HG02840 (cell line): ENCODE measurements around the gene PFDN1.

Experiments used
- ATAC-seq: cut with Tn5 transposase; IDR thresholded peaks from one replicate; pipeline ENCODE4 v1.9.1; 2021; ENCODE audit warnings: mild to moderate bottlenecking, moderate library complexity, moderate number of reproducible peaks; ENCODE audit not compliant: unreplicated experiment, low FRiP score

The PFDN1 gene

GRCh38 chr5:140262221-140262620 lies 40.7 kb downstream of the PFDN1 start:
- ATAC-seq, result no peak

- ATAC-seq, result no peak
Observed at GRCh38 chr5:140261403-140262171, 41.3 kb downstream of the PFDN1 start.

DNA sequence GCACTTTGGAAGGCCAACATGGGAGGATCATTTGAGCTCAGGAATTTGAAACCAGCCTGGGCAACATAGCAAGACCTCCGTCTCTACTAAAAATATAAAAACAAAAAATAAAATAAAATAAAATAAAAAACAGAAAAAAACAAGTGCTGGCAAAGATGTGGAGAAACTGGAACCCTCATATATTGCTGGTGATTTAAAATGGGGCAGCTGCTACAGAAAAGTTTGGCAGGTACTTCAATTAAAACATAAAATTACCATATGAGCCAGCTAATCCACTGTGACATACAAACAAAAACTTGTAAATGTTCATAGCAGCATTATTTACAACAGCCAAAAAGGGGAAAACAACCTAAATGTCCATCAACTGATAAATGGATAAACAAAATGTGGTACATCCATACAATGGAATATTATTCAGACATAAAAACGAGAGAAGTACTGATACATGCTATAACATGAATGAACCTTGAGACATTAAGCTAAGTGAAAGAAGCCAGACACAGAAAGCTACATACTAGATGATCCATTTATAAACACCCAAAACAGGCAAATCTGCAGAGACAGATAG lies 42.7 kb downstream of the PFDN1 start:
- no peak for ATAC-seq

DNA sequence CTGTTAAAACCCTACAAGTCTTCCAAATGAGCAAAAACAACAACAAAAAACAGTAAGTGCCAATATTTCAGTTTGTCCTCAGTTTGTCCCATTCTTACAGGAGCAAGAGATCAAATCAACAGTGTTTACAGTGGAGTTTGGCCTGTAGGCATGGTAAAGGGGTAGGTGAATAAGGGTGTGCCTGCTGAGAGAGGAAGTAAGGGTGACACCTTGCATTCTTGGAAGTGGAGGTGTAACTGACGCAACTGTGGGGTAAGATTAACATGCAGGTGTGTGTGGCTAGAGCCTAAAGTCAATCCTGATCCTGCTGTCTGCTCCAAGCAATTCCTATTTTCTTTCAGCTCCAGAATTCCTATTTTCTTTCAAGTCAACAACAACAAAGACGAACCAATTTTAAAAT lies 43.4 kb downstream of the PFDN1 start:
- ATAC-seq, result no peak

GRCh38 chr5:140258873-140259272 lies 44.0 kb downstream of the PFDN1 start:
- ATAC-seq, result no peak

- no peak for ATAC-seq
Observed at GRCh38 chr5:140258016-140258415, 44.9 kb downstream of the PFDN1 start.

GRCh38 chr5:140256726-140257125 lies 46.2 kb downstream of the PFDN1 start:
- ATAC-seq, result no peak

- no peak for ATAC-seq
Observed at GRCh38 chr5:140255460-140256157, 47.3 kb downstream of the PFDN1 start.

DNA sequence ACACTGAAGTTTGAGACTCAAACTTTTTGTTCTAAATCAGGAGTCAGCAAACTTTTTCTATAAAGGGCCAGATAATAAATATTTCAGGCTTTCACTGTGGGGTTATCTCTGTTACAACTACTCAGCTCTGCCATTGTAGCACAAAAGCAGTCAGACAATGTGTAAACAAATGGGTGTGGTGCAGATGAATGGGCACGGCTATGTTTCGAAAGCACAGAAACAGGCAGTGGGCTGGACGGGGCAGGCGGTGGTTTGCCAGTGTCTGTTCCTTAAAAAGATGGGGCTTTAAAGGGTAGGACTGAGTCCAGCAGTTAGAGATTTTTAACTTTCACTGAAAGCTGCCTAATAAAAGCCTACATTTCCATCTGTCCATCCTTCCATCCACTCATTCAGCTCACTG lies 48.9 kb downstream of the PFDN1 start:
- ATAC-seq, result no peak

GRCh38 chr5:140252470-140253126 lies 50.3 kb downstream of the PFDN1 start:
- ATAC-seq, result no peak

- no peak for ATAC-seq
Observed at GRCh38 chr5:140251527-140251973, 51.4 kb downstream of the PFDN1 start.

DNA sequence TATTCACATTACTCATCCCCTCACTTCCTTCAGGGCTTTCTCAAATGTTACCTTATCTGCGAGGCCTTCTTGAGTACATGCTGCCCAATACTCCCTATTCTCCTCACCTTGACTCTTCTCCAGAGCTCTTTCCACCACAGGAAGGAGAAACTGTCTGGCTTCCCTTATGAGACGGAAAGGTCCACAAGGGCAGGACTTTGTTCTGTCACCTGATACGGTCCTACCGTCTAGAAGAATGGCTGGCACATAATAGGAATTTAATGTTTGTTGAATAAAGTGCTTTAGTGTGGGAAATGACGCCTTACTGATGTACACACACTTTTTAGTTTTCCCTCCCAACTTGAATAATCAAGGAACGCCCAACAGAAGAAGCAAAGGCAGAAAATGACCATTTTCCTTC lies 52.5 kb downstream of the PFDN1 start:
- ATAC-seq, result no peak

GRCh38 chr5:140249536-140249935 lies 53.4 kb downstream of the PFDN1 start:
- ATAC-seq, result no peak

- no peak for ATAC-seq
Observed at GRCh38 chr5:140248414-140248813, 54.5 kb downstream of the PFDN1 start.

DNA sequence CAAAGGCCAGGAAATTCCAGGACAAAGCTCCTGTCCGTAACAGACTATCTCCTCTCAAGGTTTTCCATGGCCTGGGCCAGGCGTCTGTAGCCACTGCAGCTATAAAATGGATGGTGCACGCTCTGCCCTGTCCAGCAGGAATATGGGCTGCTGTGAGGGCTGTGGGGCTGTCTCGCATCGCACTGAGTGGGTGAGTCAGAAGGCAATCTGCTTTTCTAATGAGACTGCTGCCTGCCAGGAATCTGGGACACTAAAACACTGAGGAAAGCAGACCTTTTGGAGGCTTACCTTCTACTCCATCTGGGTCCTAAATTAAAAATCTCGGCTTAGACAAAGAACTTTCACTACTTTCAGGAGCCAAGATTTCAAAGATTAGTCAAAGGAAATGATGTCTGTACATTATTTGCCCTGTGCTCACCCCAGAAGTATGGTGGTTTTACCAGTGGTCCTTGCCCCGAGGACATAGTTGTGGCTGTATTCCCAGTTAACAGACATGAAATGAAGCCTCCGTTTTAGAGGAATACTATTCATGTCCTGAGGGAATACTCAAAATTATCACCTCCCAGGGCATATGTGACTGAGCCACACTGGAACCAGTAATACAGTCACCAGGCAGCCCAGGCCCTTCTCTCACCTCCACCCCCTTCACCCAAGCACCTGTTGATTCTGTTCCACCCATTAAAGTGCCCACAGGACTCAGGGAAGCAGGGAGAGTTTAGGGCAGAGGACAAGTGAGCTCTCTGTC lies 56.4 kb downstream of the PFDN1 start:
- ATAC-seq, result no peak

DNA sequence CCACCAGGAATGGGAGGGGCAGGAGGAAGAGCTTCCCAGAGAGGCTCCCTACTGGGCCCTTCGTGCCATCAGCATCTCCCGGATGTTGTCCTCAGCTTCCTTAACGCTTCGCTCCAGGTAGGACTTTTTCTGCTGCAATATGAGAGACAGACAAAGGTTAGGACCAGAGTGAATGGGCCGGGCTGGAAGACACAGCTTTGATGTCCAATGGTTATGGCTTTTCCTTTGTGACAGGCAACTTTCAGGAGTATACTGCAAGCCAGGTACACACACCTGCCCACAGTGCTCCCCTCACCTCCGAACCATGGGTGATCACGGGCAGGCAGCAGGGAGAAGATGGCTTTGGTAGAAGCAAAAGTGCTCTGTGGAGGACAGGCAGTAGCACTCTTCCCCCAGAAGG lies 57.0 kb downstream of the PFDN1 start:
- no peak for ATAC-seq

DNA sequence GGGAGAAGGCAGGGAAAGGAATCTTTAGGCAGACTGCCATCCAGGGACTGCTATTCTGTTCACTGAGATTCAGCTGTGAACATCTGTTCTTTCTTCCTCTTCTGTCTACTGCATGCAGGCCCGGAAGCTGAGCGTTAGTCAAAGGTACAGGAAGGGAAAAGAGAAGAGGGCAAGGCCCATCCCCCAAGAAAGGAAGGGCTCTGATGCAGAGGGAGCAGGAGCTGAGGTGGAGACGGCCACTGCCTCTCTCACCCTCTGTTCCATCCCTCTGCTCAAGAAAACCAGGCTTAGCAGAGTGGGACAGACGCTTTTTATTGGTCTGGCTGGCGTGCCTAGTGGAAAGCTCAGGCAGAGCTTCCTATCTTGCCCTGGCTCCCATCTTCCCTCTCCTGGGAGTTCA lies 57.6 kb downstream of the PFDN1 start:
- ATAC-seq, result no peak

- ATAC-seq, result no peak
Observed at GRCh38 chr5:140244525-140245025, 58.3 kb downstream of the PFDN1 start.

GRCh38 chr5:140243706-140244250 lies 59.1 kb downstream of the PFDN1 start:
- no peak for ATAC-seq
